ENCODE results near the gene MED28. TPM values are rescaled to one million over a fixed set of nuclear protein-coding genes. Genes with fewer than 3 reads are reported as not detected.

The MED28 gene
- total and polyA plus RNA-seq, 10 of the 15 experiments (the other 5 are each of a cell fraction or from before 2014, with no cell fraction given), result 19.9 to 77.4 (median 52.0) TPM

GRCh38 chr4:17639136-17639535 lies 24.7 kb downstream of the MED28 start:
- Histone ChIP-seq H3K9me3 (replicated peaks; ENCODE audit: control insufficient read depth, insufficient read depth, low read length) (no peaks in the 10 kb centered on the region; the same call in 2 of the 3 replicates), H4K20me1 (ENCODE audit: control insufficient read depth, insufficient read depth) (no peaks in the 10 kb centered on the region), H3K9ac (ENCODE audit: control insufficient read depth, insufficient read depth, low read length) (no peak overlapping the region), H3K4me2 (ENCODE audit: control insufficient read depth, insufficient read depth) (no peak overlapping the region), H3K27me3 (replicated peaks in 1 of 2; ENCODE audit: control insufficient read depth in 2 of 2, insufficient read depth in 2 of 2, low read length in 1 of 2) (no peaks in the 10 kb centered on the region), H3K4me3 (no peak overlapping the region), H3K36me3 (ENCODE audit: control insufficient read depth in 2 of 2, insufficient read depth in 2 of 2, low read length in 1 of 2) (no peaks in the 10 kb centered on the region; a peak in 2 of 4 replicates), H3K4me1 (ENCODE audit: control insufficient read depth, insufficient read depth, low read length) (no peaks in the 10 kb centered on the region), H3K79me2 (ENCODE audit: control insufficient read depth, insufficient read depth, low read length) (no peaks in the 10 kb centered on the region), H2AFZ (ENCODE audit: control insufficient read depth, low read depth, low read length) (no peak overlapping the region), H3K27ac (ENCODE audit: control insufficient read depth, insufficient read depth) (no peak overlapping the region)
- in situ Hi-C loops (cut with MboI), result loop anchor here (5.0 to 10.0 kb wide), 2 partner anchors 92 to 956 kb away; no protein-coding TSS in a partner anchor
- no peak for FAIRE-seq
- CTCF ChIA-PET, result interaction anchor here (3.6 kb wide), 1 partner anchor 90 kb away, joined by 16 read pairs; no protein-coding TSS in a partner anchor
- RAD21 ChIA-PET (ENCODE audit: unreplicated experiment), result interaction anchor here (1.2 kb wide), 1 partner anchor 90 kb away, joined by 3 read pairs; no protein-coding TSS in a partner anchor
- POLR2A ChIA-PET, result interaction anchor here (1.0 kb wide), 1 partner anchor 91 kb away, joined by 5 read pairs; no protein-coding TSS in a partner anchor
- no peak for ATAC-seq
- no TSS peak for BruUV-seq (replicated peaks)
- intact Hi-C loops (cut with micrococcal nuclease; ENCODE audit: unreplicated experiment), result loop anchor here (5.0 kb wide), 1 partner anchor 953 kb away; no protein-coding TSS in a partner anchor
- no peak for DNase-seq (ENCODE audit: low read depth, low spot score)
- 66% methylated on average over 7 of the region's 7 CpGs for WGBS (ENCODE audit: insufficient coverage, insufficient replicate concordance, low lambda C conversion rate, missing lambda C conversion rate)
- SMC1A ChIA-PET (ENCODE audit: uncharacterized antibody, unreplicated experiment), result no interaction called here
- no peak for TF ChIP-seq NR2F1 (conservative IDR thresholded peaks at IDR 0.05)
- no peak for TF ChIP-seq RCOR1 (conservative IDR thresholded peaks at IDR 0.05; ENCODE audit: low read depth, low read length)
- TF ChIP-seq CBX5 (IDR thresholded peaks at IDR 0.05; ENCODE audit: low read depth), result no peak
- no peak for TF ChIP-seq EED (IDR thresholded peaks at IDR 0.05; ENCODE audit: low read depth)
- TF ChIP-seq RELB (IDR thresholded peaks at IDR 0.05; ENCODE audit: low read depth), result no peak
- no peak for TF ChIP-seq E2F8 (IDR thresholded peaks at IDR 0.05; ENCODE audit: low read depth, partially characterized antibody)
- no peak for TF ChIP-seq SMAD5 (IDR thresholded peaks at IDR 0.05; ENCODE audit: low read depth)

Data from GM12878 (cell line).